ENCODE results near the gene SCN5A. TPM values are rescaled to one million over a fixed set of nuclear protein-coding genes. Genes with fewer than 3 reads are reported as not detected.

The SCN5A gene
- total and polyA plus RNA-seq, 4 donors = 1.6 to 2.4 (median 1.9) TPM

- Histone ChIP-seq H3K4me1 (ENCODE audit: control insufficient read depth, insufficient read depth, low read length) (no peaks in the 10 kb centered on the region), H3K4me3 (ENCODE audit: low read depth, low read length) (no peak overlapping the region), H3K27me3 (ENCODE audit: control insufficient read depth, insufficient read depth, low read length) (no peaks in the 10 kb centered on the region), H3K36me3 (ENCODE audit: control insufficient read depth, insufficient read depth, low read length) (peaks cover 2% of the 10 kb centered on the region), H3K9me3 (ENCODE audit: control insufficient read depth, insufficient read depth, low read length) (no peaks in the 10 kb centered on the region), H3K27ac (ENCODE audit: low read depth, low read length) (no peak overlapping the region)
- DNase-seq (ENCODE audit: low read depth in 4 of 6, low spot score in 6 of 6) = no peak
- whole genome bisulfite sequencing (ENCODE audit: insufficient coverage) = 97% methylated on average over 29 of the region's 30 CpGs
Observed at GRCh38 chr3:38551026-38551832, 98.3 kb downstream of the SCN5A start.

- DNase-seq (ENCODE audit: low read depth in 4 of 6, low spot score in 6 of 6) = no peak
- 96% methylated on average over 31 of the region's 33 CpGs for WGBS (ENCODE audit: insufficient coverage)
Observed at GRCh38 chr3:38549957-38550840, 99.3 kb downstream of the SCN5A start.

GRCh38 chr3:38549486-38549885 is 100.0 kb downstream of the SCN5A start:
- H3K27me3 ChIP-seq (ENCODE audit: control insufficient read depth, insufficient read depth, low read length) = no peaks in the 10 kb centered on the region
- no peaks in the 10 kb centered on the region for H3K4me1 ChIP-seq (ENCODE audit: control insufficient read depth, insufficient read depth, low read length)
- no peak overlapping the region for H3K27ac ChIP-seq (ENCODE audit: low read depth, low read length)
- no peaks in the 10 kb centered on the region for H3K9me3 ChIP-seq (ENCODE audit: control insufficient read depth, insufficient read depth, low read length)
- H3K4me3 ChIP-seq (ENCODE audit: low read depth, low read length) = no peak overlapping the region
- H3K36me3 ChIP-seq (ENCODE audit: control insufficient read depth, insufficient read depth, low read length) = peaks cover 2% of the 10 kb centered on the region
- WGBS (ENCODE audit: insufficient coverage) = 84% methylated on average over 7 of the region's 7 CpGs
- DNase-seq (ENCODE audit: low read depth in 4 of 6, low spot score in 6 of 6) = no peak

More at GRCh38 chr3:38549957-38550840, 99.3 kb downstream of the SCN5A start:
- H3K27ac ChIP-seq (ENCODE audit: low read depth, low read length) = no peak overlapping the region
- H3K4me3 ChIP-seq (ENCODE audit: low read depth, low read length) = no peak overlapping the region
- H3K36me3 ChIP-seq (ENCODE audit: control insufficient read depth, insufficient read depth, low read length) = peaks cover 2% of the 10 kb centered on the region
- no peaks in the 10 kb centered on the region for H3K27me3 ChIP-seq (ENCODE audit: control insufficient read depth, insufficient read depth, low read length)
- no peaks in the 10 kb centered on the region for H3K9me3 ChIP-seq (ENCODE audit: control insufficient read depth, insufficient read depth, low read length)
- no peaks in the 10 kb centered on the region for H3K4me1 ChIP-seq (ENCODE audit: control insufficient read depth, insufficient read depth, low read length)

GRCh38 chr3:38549082-38549481 is 100.4 kb downstream of the SCN5A start:
- peaks cover 2% of the 10 kb centered on the region for H3K36me3 ChIP-seq (ENCODE audit: control insufficient read depth, insufficient read depth, low read length)
- no peaks in the 10 kb centered on the region for H3K9me3 ChIP-seq (ENCODE audit: control insufficient read depth, insufficient read depth, low read length)
- no peak overlapping the region for H3K4me3 ChIP-seq (ENCODE audit: low read depth, low read length)
- H3K27me3 ChIP-seq (ENCODE audit: control insufficient read depth, insufficient read depth, low read length) = no peaks in the 10 kb centered on the region
- no peak for DNase-seq (ENCODE audit: low read depth in 4 of 6, low spot score in 6 of 6)
- H3K4me1 ChIP-seq (ENCODE audit: control insufficient read depth, insufficient read depth, low read length) = no peaks in the 10 kb centered on the region
- 77% methylated on average over 7 of the region's 9 CpGs for WGBS (ENCODE audit: insufficient coverage)
- H3K27ac ChIP-seq (ENCODE audit: low read depth, low read length) = no peak overlapping the region

- DNase-seq (ENCODE audit: low read depth in 4 of 6, low spot score in 6 of 6) = no peak
- peaks cover 6% of the 10 kb centered on the region for H3K36me3 ChIP-seq (ENCODE audit: control insufficient read depth, insufficient read depth, low read length)
Observed at GRCh38 chr3:38548154-38548931, 101.1 kb downstream of the SCN5A start.

GRCh38 chr3:38545983-38546382 is 103.5 kb downstream of the SCN5A start:
- no peaks in the 10 kb centered on the region for H3K27me3 ChIP-seq (ENCODE audit: control insufficient read depth, insufficient read depth, low read length)
- H3K4me3 ChIP-seq (ENCODE audit: low read depth, low read length) = no peak overlapping the region
- H3K4me1 ChIP-seq (ENCODE audit: control insufficient read depth, insufficient read depth, low read length) = peaks cover 9% of the 10 kb centered on the region
- H3K9me3 ChIP-seq (ENCODE audit: control insufficient read depth, insufficient read depth, low read length) = no peaks in the 10 kb centered on the region
- no peak for DNase-seq (ENCODE audit: low read depth in 4 of 6, low spot score in 6 of 6)
- WGBS (ENCODE audit: insufficient coverage) = 88% methylated on average over 4 of the region's 4 CpGs
- peaks cover 8% of the 10 kb centered on the region for H3K36me3 ChIP-seq (ENCODE audit: control insufficient read depth, insufficient read depth, low read length)
- H3K27ac ChIP-seq (ENCODE audit: low read depth, low read length) = no peak overlapping the region

More at GRCh38 chr3:38548154-38548931, 101.1 kb downstream of the SCN5A start:
- H3K27ac ChIP-seq (ENCODE audit: low read depth, low read length) = no peak overlapping the region
- no peaks in the 10 kb centered on the region for H3K27me3 ChIP-seq (ENCODE audit: control insufficient read depth, insufficient read depth, low read length)
- H3K4me3 ChIP-seq (ENCODE audit: low read depth, low read length) = no peak overlapping the region
- WGBS (ENCODE audit: insufficient coverage) = 80% methylated on average over 13 of the region's 17 CpGs
- no peaks in the 10 kb centered on the region for H3K9me3 ChIP-seq (ENCODE audit: control insufficient read depth, insufficient read depth, low read length)
- H3K4me1 ChIP-seq (ENCODE audit: control insufficient read depth, insufficient read depth, low read length) = no peaks in the 10 kb centered on the region

GRCh38 chr3:38545550-38545949 is 103.9 kb downstream of the SCN5A start:
- Histone ChIP-seq H3K9me3 (ENCODE audit: control insufficient read depth, insufficient read depth, low read length) (no peaks in the 10 kb centered on the region), H3K27ac (ENCODE audit: low read depth, low read length) (no peak overlapping the region), H3K36me3 (ENCODE audit: control insufficient read depth, insufficient read depth, low read length) (peaks cover 8% of the 10 kb centered on the region), H3K27me3 (ENCODE audit: control insufficient read depth, insufficient read depth, low read length) (no peaks in the 10 kb centered on the region), H3K4me3 (ENCODE audit: low read depth, low read length) (no peak overlapping the region), H3K4me1 (ENCODE audit: control insufficient read depth, insufficient read depth, low read length) (peaks cover 9% of the 10 kb centered on the region)
- 63% methylated on average over 1 of the region's 1 CpG for WGBS (ENCODE audit: insufficient coverage)
- DNase-seq (ENCODE audit: low read depth in 4 of 6, low spot score in 6 of 6) = no peak

- no peak overlapping the region for H3K27ac ChIP-seq (ENCODE audit: low read depth, low read length)
- peaks cover 8% of the 10 kb centered on the region for H3K36me3 ChIP-seq (ENCODE audit: control insufficient read depth, insufficient read depth, low read length)
- WGBS (ENCODE audit: insufficient coverage) = 96% methylated on average over 3 of the region's 3 CpGs
- H3K9me3 ChIP-seq (ENCODE audit: control insufficient read depth, insufficient read depth, low read length) = no peaks in the 10 kb centered on the region
- peaks cover 9% of the 10 kb centered on the region for H3K4me1 ChIP-seq (ENCODE audit: control insufficient read depth, insufficient read depth, low read length)
- no peaks in the 10 kb centered on the region for H3K27me3 ChIP-seq (ENCODE audit: control insufficient read depth, insufficient read depth, low read length)
- no peak for DNase-seq (ENCODE audit: low read depth in 4 of 6, low spot score in 6 of 6)
- H3K4me3 ChIP-seq (ENCODE audit: low read depth, low read length) = no peak overlapping the region
Observed at GRCh38 chr3:38544926-38545325, 104.6 kb downstream of the SCN5A start.

GRCh38 chr3:38543586-38543985 is 105.9 kb downstream of the SCN5A start:
- DNase-seq (ENCODE audit: low read depth in 4 of 6, low spot score in 6 of 6) = no peak
- WGBS (ENCODE audit: insufficient coverage) = 58% methylated on average over 7 of the region's 7 CpGs
- H3K27me3 ChIP-seq (ENCODE audit: control insufficient read depth, insufficient read depth, low read length) = no peaks in the 10 kb centered on the region
- H3K4me1 ChIP-seq (ENCODE audit: control insufficient read depth, insufficient read depth, low read length) = peaks cover 9% of the 10 kb centered on the region
- H3K9me3 ChIP-seq (ENCODE audit: control insufficient read depth, insufficient read depth, low read length) = no peaks in the 10 kb centered on the region
- no peak overlapping the region for H3K27ac ChIP-seq (ENCODE audit: low read depth, low read length)
- no peak overlapping the region for H3K4me3 ChIP-seq (ENCODE audit: low read depth, low read length)
- H3K36me3 ChIP-seq (ENCODE audit: control insufficient read depth, insufficient read depth, low read length) = peaks cover 13% of the 10 kb centered on the region

Measured in spinal cord (tissue), 10 donors.